ENCODE results near the gene ACP2.

DNA sequence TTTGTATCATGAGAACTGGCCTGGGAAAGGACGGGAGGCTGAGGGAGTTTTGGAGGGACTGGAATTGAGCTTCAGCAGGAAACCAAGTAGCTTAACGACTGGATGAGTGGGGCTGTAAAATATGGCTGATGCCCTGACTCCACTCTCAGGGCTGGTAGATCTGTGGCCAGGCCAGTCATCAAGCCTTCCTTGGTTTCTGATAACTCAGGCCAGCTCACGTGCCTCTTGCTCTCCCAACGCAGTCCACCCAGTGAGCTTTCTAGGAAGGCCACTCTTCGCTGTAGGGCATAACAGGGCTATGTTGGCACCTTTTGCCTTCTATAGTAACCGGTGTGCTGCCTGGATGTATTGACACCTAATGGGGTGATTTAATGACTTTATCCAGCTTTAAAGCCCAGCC, 15.5 kb upstream of the ACP2 start:
- TF ChIP-seq, protein P1, sequence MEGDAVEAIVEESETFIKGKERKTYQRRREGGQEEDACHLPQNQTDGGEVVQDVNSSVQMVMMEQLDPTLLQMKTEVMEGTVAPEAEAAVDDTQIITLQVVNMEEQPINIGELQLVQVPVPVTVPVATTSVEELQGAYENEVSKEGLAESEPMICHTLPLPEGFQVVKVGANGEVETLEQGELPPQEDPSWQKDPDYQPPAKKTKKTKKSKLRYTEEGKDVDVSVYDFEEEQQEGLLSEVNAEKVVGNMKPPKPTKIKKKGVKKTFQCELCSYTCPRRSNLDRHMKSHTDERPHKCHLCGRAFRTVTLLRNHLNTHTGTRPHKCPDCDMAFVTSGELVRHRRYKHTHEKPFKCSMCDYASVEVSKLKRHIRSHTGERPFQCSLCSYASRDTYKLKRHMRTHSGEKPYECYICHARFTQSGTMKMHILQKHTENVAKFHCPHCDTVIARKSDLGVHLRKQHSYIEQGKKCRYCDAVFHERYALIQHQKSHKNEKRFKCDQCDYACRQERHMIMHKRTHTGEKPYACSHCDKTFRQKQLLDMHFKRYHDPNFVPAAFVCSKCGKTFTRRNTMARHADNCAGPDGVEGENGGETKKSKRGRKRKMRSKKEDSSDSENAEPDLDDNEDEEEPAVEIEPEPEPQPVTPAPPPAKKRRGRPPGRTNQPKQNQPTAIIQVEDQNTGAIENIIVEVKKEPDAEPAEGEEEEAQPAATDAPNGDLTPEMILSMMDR (IDR thresholded peaks at IDR 0.05), result no peak
- TF ChIP-seq, protein P2, sequence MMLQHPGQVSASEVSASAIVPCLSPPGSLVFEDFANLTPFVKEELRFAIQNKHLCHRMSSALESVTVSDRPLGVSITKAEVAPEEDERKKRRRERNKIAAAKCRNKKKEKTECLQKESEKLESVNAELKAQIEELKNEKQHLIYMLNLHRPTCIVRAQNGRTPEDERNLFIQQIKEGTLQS (CRISPR knock-in tag; conservative IDR thresholded peaks at IDR 0.05), result no peak
- TF ChIP-seq ZNF263 (CRISPR knock-in tag; IDR thresholded peaks at IDR 0.05; ENCODE audit: low read depth) (no peak), TEAD1 (CRISPR knock-in tag; IDR thresholded peaks at IDR 0.05) (no peak), MXD4 (CRISPR knock-in tag; IDR thresholded peaks at IDR 0.05; ENCODE audit: borderline replicate concordance) (no peak)
